Glutamatergic neuron (in vitro differentiated cells): ENCODE results near the gene KRT82. TPM values are rescaled to one million over a fixed set of nuclear protein-coding genes. Genes with fewer than 3 reads are reported as not detected.

Experiments used
- DNase-seq: peaks from one replicate; pipeline ENCODE4 v3.0.0; 2022
- H3K27ac Mint-ChIP-seq: one replicate; pipeline ENCODE4 v1.8.0; 2020; ENCODE audit warnings: mild to moderate bottlenecking, mixed read lengths, inconsistent platforms; ENCODE audit not compliant: unreplicated experiment
- H3K27me3 Mint-ChIP-seq: one replicate; pipeline ENCODE4 v1.8.0; 2020; ENCODE audit warnings: mild to moderate bottlenecking, moderate library complexity, mixed read lengths, inconsistent platforms; ENCODE audit not compliant: unreplicated experiment
- H3K36me3 Mint-ChIP-seq: one replicate; pipeline ENCODE4 v1.8.0; 2020; ENCODE audit warnings: mild to moderate bottlenecking, mixed read lengths, inconsistent platforms; ENCODE audit not compliant: unreplicated experiment
- H3K4me1 Mint-ChIP-seq: one replicate; pipeline ENCODE4 v1.8.0; 2020; ENCODE audit warnings: mild to moderate bottlenecking, low read depth, mixed read lengths, inconsistent platforms; ENCODE audit not compliant: unreplicated experiment
- H3K4me3 Mint-ChIP-seq: one replicate; pipeline ENCODE4 v1.8.0; 2020; ENCODE audit warnings: mild to moderate bottlenecking, mixed read lengths, inconsistent platforms; ENCODE audit not compliant: unreplicated experiment
- H3K9me3 Mint-ChIP-seq: one replicate; pipeline ENCODE4 v1.8.0; 2020; ENCODE audit warnings: mild to moderate bottlenecking, moderate library complexity, mixed read lengths, inconsistent platforms; ENCODE audit not compliant: unreplicated experiment
- total RNA-seq: library from RNA; stranded (reverse); fragmentation: NEBNext Ultra II Directional; extraction: Animal tissue kit (Norgen Biotek cat#: 25700); gene quantifications from one replicate; pipeline ENCODE4 v1.2.1, GENCODE V29; 2021; ENCODE audit not compliant: unreplicated experiment
- TF ChIP-seq, protein P1 (sequence below): fragments of 200-600 bp; sonication (generic); IDR thresholded peaks from one replicate; pipeline ENCODE4 v1.5.0; 2021; ENCODE audit not compliant: partially characterized antibody, unreplicated experiment

The KRT82 gene
- total RNA-seq, 1 donor from 2014 or later: not detected

DNA sequence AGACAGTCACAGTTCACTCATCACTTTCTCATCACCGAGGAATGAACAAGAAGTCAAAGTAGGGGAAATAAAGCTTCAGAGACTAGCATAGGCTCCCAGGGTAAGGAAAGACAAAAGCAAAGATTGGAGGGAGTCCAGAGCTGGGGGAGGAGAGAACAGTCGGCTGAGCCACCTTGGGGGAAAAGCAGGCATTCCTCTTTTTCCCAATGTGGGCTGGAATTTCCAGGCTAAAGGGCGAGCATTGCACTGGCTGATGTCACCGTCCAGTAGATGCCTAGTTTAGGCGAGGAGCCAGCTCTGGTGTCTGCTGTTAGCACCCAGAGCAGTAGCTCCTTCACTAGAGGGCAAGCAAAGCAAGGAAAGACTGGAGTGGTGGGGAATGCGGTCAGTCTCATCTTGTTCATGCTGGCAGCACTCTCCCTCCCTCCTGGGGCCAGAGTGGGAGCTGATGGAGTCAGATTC lies 36.5 kb upstream of the KRT82 start:
- Mint-ChIP-seq H3K9me3 (peaks cover 1% of the 10 kb centered on the region), H3K27ac (no peak overlapping the region), H3K36me3 (no peaks in the 10 kb centered on the region), H3K4me1 (peaks cover 5% of the 10 kb centered on the region), H3K27me3 (no peaks in the 10 kb centered on the region), H3K4me3 (no peak overlapping the region)
- TF ChIP-seq, protein P1, sequence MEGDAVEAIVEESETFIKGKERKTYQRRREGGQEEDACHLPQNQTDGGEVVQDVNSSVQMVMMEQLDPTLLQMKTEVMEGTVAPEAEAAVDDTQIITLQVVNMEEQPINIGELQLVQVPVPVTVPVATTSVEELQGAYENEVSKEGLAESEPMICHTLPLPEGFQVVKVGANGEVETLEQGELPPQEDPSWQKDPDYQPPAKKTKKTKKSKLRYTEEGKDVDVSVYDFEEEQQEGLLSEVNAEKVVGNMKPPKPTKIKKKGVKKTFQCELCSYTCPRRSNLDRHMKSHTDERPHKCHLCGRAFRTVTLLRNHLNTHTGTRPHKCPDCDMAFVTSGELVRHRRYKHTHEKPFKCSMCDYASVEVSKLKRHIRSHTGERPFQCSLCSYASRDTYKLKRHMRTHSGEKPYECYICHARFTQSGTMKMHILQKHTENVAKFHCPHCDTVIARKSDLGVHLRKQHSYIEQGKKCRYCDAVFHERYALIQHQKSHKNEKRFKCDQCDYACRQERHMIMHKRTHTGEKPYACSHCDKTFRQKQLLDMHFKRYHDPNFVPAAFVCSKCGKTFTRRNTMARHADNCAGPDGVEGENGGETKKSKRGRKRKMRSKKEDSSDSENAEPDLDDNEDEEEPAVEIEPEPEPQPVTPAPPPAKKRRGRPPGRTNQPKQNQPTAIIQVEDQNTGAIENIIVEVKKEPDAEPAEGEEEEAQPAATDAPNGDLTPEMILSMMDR: no peak
- no peak for DNase-seq

DNA sequence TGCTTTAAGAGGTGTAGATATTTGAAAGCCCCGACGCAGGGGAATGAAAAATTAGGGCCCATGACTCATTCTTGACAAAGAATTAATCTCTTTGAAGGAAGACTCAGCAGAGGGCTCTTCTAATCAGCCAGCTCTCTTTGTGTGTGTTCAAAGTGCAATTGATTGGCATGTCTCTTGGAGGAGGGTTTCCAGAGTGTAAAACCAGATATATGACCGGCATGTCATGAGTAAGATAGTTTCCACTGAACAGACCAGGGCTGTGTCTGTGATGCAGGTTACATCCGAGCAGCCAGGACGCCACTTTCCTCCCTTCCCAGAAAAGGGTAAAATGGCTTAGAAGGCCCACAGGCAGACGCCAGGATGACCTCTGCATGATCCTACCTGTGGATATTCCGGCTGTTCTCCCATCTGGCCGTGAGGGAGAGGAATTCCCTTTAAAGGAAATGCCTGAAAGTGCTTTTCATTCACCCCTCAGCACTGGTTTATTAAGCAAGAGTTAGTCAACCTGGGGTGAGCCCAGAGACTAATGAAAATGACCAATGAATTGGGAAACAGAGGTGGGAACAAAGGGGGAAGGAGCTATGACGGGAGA lies 35.3 kb upstream of the KRT82 start:
- Mint-ChIP-seq H3K9me3 (peaks cover 4% of the 10 kb centered on the region), H3K4me1 (peaks cover 8% of the 10 kb centered on the region), H3K27me3 (no peaks in the 10 kb centered on the region), H3K4me3 (no peak overlapping the region), H3K36me3 (no peaks in the 10 kb centered on the region), H3K27ac (no peak overlapping the region)
- TF ChIP-seq, protein P1: no peak
- DNase-seq: no peak

DNA sequence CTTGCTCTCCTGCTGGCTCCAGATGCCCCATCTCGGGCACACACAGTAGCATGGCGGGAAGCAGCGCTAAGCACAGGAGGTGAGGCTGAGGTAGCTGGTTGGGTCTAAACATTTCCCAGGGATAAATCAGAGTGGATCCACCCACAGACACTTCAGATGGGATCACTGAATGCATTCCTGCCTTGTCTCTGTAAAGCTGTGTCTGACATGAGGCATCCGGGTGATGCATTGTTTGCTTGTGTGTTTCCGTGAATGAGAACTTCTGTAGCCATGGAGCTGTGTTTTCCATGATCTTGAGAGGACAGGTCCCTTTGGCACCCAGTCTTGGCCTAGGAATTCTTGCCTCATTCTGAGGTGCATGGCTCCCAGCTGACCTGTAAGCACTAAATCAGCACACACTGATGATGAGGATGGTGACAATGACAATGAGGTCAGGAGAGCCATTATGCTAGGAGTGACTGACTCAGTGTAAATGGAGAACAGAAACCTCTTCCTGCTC lies 34.7 kb upstream of the KRT82 start:
- H3K4me3 Mint-ChIP-seq: no peak overlapping the region
- no peak overlapping the region for H3K27ac Mint-ChIP-seq
- no peaks in the 10 kb centered on the region for H3K27me3 Mint-ChIP-seq
- peaks cover 4% of the 10 kb centered on the region for H3K9me3 Mint-ChIP-seq
- DNase-seq: no peak
- TF ChIP-seq, protein P1: no peak
- H3K4me1 Mint-ChIP-seq: peaks cover 8% of the 10 kb centered on the region
- H3K36me3 Mint-ChIP-seq: no peaks in the 10 kb centered on the region

DNA sequence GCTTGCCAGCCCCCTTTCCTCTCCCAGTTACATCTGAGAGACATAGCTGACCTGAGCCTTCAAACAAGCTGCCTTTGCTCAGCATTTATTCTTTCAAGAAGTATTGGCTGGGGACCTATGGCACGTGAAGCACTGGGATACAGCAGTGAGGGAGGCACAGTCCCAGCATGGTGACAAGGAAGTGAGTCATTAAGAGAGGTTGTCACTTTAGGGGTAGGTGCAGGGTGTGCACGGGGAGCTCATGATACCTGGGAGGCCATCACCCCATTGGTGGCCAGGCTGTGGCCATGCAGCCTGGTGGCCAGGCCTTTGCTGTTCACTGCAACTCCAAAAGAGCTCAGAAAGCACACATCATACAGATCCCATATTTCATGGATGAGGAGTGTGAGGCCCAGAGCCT lies 33.7 kb upstream of the KRT82 start:
- Mint-ChIP-seq H3K36me3 (no peaks in the 10 kb centered on the region), H3K27me3 (no peaks in the 10 kb centered on the region), H3K4me1 (peaks cover 8% of the 10 kb centered on the region), H3K27ac (no peak overlapping the region), H3K9me3 (peaks cover 4% of the 10 kb centered on the region), H3K4me3 (no peak overlapping the region)
- no peak for DNase-seq
- TF ChIP-seq, protein P1: no peak

DNA sequence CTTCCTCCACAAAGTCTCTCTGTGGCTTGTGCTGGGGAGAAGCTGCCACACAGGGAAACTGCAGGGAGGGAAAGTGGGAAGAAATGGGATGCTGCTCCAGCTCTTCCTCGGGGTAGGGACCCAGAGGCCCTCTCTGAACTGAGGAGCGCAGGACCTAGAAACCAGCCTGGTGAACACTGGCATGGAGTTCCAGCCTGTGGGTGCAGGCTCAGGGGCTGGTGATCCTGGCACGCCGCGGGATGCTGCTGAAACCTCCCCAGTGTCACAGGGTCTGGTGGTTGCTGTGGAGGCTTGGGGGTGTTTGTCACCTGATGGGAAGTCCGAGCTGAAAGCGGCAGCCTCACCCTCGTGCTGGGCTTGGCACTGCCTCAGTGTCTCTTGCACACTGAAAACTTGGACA lies 33.3 kb upstream of the KRT82 start:
- Mint-ChIP-seq H3K27me3 (no peaks in the 10 kb centered on the region), H3K4me3 (no peak overlapping the region), H3K4me1 (peaks cover 8% of the 10 kb centered on the region), H3K36me3 (no peaks in the 10 kb centered on the region), H3K27ac (no peak overlapping the region), H3K9me3 (peaks cover 4% of the 10 kb centered on the region)
- no peak for DNase-seq
- TF ChIP-seq, protein P1: no peak
